ENCODE results near the gene ANKRD55. TPM values are rescaled to one million over a fixed set of nuclear protein-coding genes. Genes with fewer than 3 reads are reported as not detected.

Gene ANKRD55
- total and polyA plus RNA-seq, 9 donors = 0.05 to 0.25 (median 0.23) TPM; not detected in 6

- H3K27me3 ChIP-seq = no peaks in the 10 kb centered on the region
- no peak overlapping the region for H3K27ac ChIP-seq
- no peaks in the 10 kb centered on the region for H3K9me3 ChIP-seq
- WGBS, 3 donors = 94 to 98% (median 97%) methylated on average over 8 of the region's 8 CpGs
- H3K4me3 ChIP-seq = no peak overlapping the region
- DNase-seq = no peak
- TF ChIP-seq EP300 (IDR thresholded peaks at IDR 0.05) = no peak
- TF ChIP-seq POLR2A (IDR thresholded peaks at IDR 0.05) = no peak
- TF ChIP-seq CTCF (IDR thresholded peaks at IDR 0.05) = no peak
- H3K36me3 ChIP-seq = no peaks in the 10 kb centered on the region
- intact Hi-C loops (cut with DNase I) = no loop called here
- H3K4me1 ChIP-seq (ENCODE audit: insufficient read depth) = peaks cover 13% of the 10 kb centered on the region
Measured at GRCh38 chr5:56168066-56168478, 65.1 kb downstream of the ANKRD55 start.

- 73 to 86% (median 74%) methylated on average over 2 of the region's 2 CpGs for WGBS, 3 donors
- H3K4me1 ChIP-seq (ENCODE audit: insufficient read depth) = peaks cover 9% of the 10 kb centered on the region
- H3K9me3 ChIP-seq = no peaks in the 10 kb centered on the region
- intact Hi-C loops (cut with DNase I) = no loop called here
- DNase-seq = no peak
- H3K4me3 ChIP-seq = no peak overlapping the region
- H3K36me3 ChIP-seq = no peaks in the 10 kb centered on the region
- no peak overlapping the region for H3K27ac ChIP-seq
- no peaks in the 10 kb centered on the region for H3K27me3 ChIP-seq
- TF ChIP-seq CTCF (IDR thresholded peaks at IDR 0.05) (no peak), EP300 (IDR thresholded peaks at IDR 0.05) (no peak), POLR2A (IDR thresholded peaks at IDR 0.05) (no peak)
Measured at GRCh38 chr5:56167519-56167918, 65.6 kb downstream of the ANKRD55 start.

GRCh38 chr5:56166671-56167385 is 66.3 kb downstream of the ANKRD55 start:
- intact Hi-C loops (cut with DNase I) = no loop called here

GRCh38 chr5:56164376-56164775 is 68.8 kb downstream of the ANKRD55 start:
- no peak overlapping the region for H3K27ac ChIP-seq
- TF ChIP-seq CTCF (IDR thresholded peaks at IDR 0.05) (no peak), POLR2A (IDR thresholded peaks at IDR 0.05) (no peak), EP300 (IDR thresholded peaks at IDR 0.05) (no peak)
- no peaks in the 10 kb centered on the region for H3K36me3 ChIP-seq
- DNase-seq = peak; percentile 50 to 70 (median 57)
- H3K9me3 ChIP-seq = no peaks in the 10 kb centered on the region
- intact Hi-C loops (cut with DNase I) = no loop called here
- H3K27me3 ChIP-seq = no peaks in the 10 kb centered on the region
- 8 to 13% (median 10%) methylated on average over 3 of the region's 3 CpGs for WGBS, 3 donors
- no peak overlapping the region for H3K4me3 ChIP-seq
- H3K4me1 ChIP-seq (ENCODE audit: insufficient read depth) = peaks cover 2% of the 10 kb centered on the region

More at GRCh38 chr5:56166671-56167385, 66.3 kb downstream of the ANKRD55 start:
- H3K9me3 ChIP-seq = no peaks in the 10 kb centered on the region
- H3K4me3 ChIP-seq = no peak overlapping the region
- 90 to 93% (median 93%) methylated on average over 6 of the region's 6 CpGs for WGBS, 3 donors
- TF ChIP-seq POLR2A (IDR thresholded peaks at IDR 0.05) (no peak), EP300 (IDR thresholded peaks at IDR 0.05) (no peak), CTCF (IDR thresholded peaks at IDR 0.05) (no peak)
- no peak for DNase-seq
- no peak overlapping the region for H3K27ac ChIP-seq
- H3K36me3 ChIP-seq = no peaks in the 10 kb centered on the region
- H3K27me3 ChIP-seq = no peaks in the 10 kb centered on the region
- H3K4me1 ChIP-seq (ENCODE audit: insufficient read depth) = peaks cover 9% of the 10 kb centered on the region
